Endothelial cell (in vitro differentiated cells): ENCODE measurements around the gene RSAD2. TPM values are rescaled to one million over a fixed set of nuclear protein-coding genes. Genes with fewer than 3 reads are reported as not detected.

ENCODE experiments used
- DNase-seq: peaks from one replicate; pipeline ENCODE4 v3.0.0; 2021; ENCODE audit warnings: low spot score
- H3K27ac Mint-ChIP-seq: one replicate; pipeline ENCODE4 v1.8.0; 2021; ENCODE audit warnings: mixed read lengths, inconsistent platforms; ENCODE audit not compliant: unreplicated experiment
- H3K27me3 Mint-ChIP-seq: one replicate; pipeline ENCODE4 v1.8.0; 2021; ENCODE audit warnings: mild to moderate bottlenecking, moderate library complexity, mixed read lengths, inconsistent platforms; ENCODE audit not compliant: unreplicated experiment
- H3K36me3 Mint-ChIP-seq: one replicate; pipeline ENCODE4 v1.8.0; 2021; ENCODE audit warnings: mild to moderate bottlenecking, low read depth, mixed read lengths, inconsistent platforms; ENCODE audit not compliant: unreplicated experiment
- H3K4me1 Mint-ChIP-seq: one replicate; pipeline ENCODE4 v1.8.0; 2021; ENCODE audit warnings: mild to moderate bottlenecking, mixed read lengths, inconsistent platforms; ENCODE audit not compliant: unreplicated experiment
- H3K4me3 Mint-ChIP-seq: one replicate; pipeline ENCODE4 v1.8.0; 2021; ENCODE audit warnings: mild to moderate bottlenecking, mixed read lengths, inconsistent platforms; ENCODE audit not compliant: unreplicated experiment
- H3K9me3 Mint-ChIP-seq: one replicate; pipeline ENCODE4 v1.8.0; 2021; ENCODE audit warnings: mixed read lengths, inconsistent platforms; ENCODE audit not compliant: unreplicated experiment
- CTCF ChIP-seq: fragments of 200-600 bp; sonication (generic); IDR thresholded peaks from one replicate; pipeline ENCODE4 v1.5.0; 2021; ENCODE audit warnings: antibody characterized with exemption; ENCODE audit not compliant: unreplicated experiment
- total RNA-seq: library from RNA; stranded (reverse); fragmentation: NEBNext Ultra II Directional; extraction: Animal tissue kit (Norgen Biotek cat#: 25700); gene quantifications from one replicate; pipeline ENCODE4 v1.2.1, GENCODE V29; 2021; ENCODE audit not compliant: unreplicated experiment

Gene RSAD2
- total RNA-seq, 1 donor from 2014 or later: 0.28 TPM

GRCh38 chr2:6943971-6944370 is 66.4 kb downstream of the RSAD2 start:
- Mint-ChIP-seq H3K27me3 (no peaks in the 10 kb centered on the region), H3K27ac (no peak overlapping the region), H3K36me3 (peaks cover 32% of the 10 kb centered on the region), H3K4me1 (peaks cover 9% of the 10 kb centered on the region), H3K4me3 (no peak overlapping the region), H3K9me3 (no peaks in the 10 kb centered on the region)
- TF ChIP-seq CTCF: no peak
- DNase-seq: no peak

DNA sequence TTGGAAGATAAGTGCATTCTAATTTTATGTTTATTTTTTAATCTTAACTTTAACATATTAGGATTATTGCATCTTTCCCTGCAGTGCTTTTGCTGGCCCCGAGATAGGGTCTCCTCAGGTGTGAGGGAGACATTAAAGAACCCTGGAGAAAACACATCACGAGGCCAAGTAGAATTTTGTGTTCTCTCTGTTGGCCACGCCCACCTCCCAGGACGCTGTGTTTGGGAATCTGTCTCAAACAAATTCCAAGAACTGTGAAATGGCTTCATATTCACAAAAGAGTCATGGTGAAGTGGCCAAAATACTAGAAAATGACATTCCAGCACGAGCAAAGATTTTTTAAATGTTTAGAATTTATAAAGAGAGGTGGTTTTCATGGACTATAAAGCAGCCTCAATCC is 67.0 kb downstream of the RSAD2 start:
- Mint-ChIP-seq H3K9me3 (no peaks in the 10 kb centered on the region), H3K36me3 (peaks cover 32% of the 10 kb centered on the region), H3K4me3 (no peak overlapping the region), H3K27me3 (no peaks in the 10 kb centered on the region), H3K4me1 (peaks cover 9% of the 10 kb centered on the region), H3K27ac (no peak overlapping the region)
- no peak for DNase-seq
- TF ChIP-seq CTCF: no peak

DNA sequence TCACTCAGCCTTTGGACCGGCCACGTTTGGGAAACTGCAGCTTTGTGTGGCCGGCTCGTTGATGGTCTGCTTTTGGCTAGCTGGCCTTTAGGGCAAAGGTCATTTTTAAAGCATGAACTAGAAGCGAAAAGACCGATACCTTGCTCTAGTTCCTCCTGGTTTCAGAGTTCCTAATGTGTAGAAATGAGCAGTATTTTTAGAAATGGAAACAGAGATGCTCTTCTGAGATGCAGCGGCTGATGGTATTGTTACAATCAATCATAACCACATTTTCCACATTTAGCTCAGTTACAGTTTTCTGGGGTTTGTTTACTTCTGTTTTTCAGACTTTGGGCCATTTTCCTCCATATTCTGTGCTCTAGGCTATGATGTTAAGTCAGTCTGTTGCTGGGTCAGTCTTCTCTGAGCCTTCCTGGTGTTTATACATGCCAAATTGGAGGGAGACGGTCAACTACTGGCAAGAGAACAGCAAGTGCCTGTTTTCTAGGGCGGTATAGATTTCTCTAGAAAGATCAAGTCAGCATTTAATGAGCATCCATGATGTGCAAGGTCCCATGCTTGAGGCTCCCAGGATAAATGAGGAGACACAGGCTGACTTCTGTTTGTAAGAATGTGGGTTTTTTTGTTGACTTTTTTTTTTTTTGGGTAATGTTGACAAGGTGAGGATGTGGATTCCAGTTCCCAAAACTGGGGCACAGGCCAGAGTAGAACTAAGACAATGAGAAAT is 67.7 kb downstream of the RSAD2 start:
- TF ChIP-seq CTCF: no peak
- DNase-seq: no peak
- Mint-ChIP-seq H3K9me3 (no peaks in the 10 kb centered on the region), H3K27me3 (no peaks in the 10 kb centered on the region), H3K27ac (no peak overlapping the region), H3K36me3 (peaks cover 32% of the 10 kb centered on the region), H3K4me3 (no peak overlapping the region), H3K4me1 (peaks cover 9% of the 10 kb centered on the region)

DNA sequence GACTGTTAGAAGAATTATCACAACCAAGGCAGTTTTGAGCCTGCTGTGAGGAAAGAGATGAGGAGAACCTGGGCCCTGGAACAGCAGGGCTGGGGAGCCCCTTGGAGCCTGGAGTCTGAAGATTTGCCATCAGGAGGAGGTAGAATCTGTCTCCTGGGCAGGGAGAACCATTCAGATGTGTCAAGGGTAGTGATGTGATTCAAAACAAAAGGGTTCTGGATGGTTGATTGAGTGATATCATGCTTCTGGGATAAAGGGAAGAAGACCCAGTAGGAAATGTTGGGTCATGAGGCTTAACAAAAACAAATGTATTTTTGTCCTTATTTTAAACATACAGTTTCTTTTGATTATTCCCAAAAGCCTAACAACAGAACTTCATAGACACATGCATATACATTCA is 68.2 kb downstream of the RSAD2 start:
- Mint-ChIP-seq H3K9me3 (no peaks in the 10 kb centered on the region), H3K27ac (no peak overlapping the region), H3K4me1 (peaks cover 7% of the 10 kb centered on the region), H3K4me3 (no peak overlapping the region), H3K36me3 (peaks cover 32% of the 10 kb centered on the region), H3K27me3 (no peaks in the 10 kb centered on the region)
- no peak for TF ChIP-seq CTCF
- no peak for DNase-seq

DNA sequence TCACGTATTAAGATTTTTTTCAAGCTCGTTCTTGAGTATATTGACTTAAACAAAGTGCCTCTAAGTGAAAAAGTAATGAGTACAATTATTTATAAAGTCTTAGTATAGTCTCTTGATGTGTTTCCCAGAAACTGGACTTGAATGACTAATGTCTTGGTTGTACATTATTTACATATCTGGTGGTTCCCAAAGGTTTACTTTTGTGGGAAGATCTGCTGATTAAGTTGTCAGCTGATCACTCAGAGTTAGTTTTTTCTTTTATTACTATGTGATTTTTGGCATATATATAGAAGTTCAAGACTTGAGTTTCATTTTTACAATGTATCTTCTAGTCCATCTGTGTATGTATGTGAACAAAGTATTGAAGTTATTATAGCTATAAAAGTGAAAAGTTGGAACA is 69.1 kb downstream of the RSAD2 start:
- Mint-ChIP-seq H3K4me3 (no peak overlapping the region), H3K27me3 (no peaks in the 10 kb centered on the region), H3K27ac (no peak overlapping the region), H3K36me3 (peaks cover 26% of the 10 kb centered on the region), H3K4me1 (no peaks in the 10 kb centered on the region), H3K9me3 (no peaks in the 10 kb centered on the region)
- TF ChIP-seq CTCF: no peak
- no peak for DNase-seq

Other genes with a start within 250 kb of the RSAD2 start
- 0.49 TPM for gene CMPK2, start 11.9 kb upstream of the RSAD2 start, total RNA-seq
- 81.3 TPM for gene RNF144A, start 39.6 kb downstream of the RSAD2 start, total RNA-seq